ENCODE results near the gene CTDP1.

- TF ChIP-seq GATA1 (IDR thresholded peaks at IDR 0.05; ENCODE audit: low read depth, low read length) (no peak), POLR2A (IDR thresholded peaks at IDR 0.05; ENCODE audit: low read length) (no peak)
Measured at GRCh38 chr18:79742076-79742475, 62.5 kb downstream of the CTDP1 start.
